GM15510 (cell line): ENCODE measurements around the gene CPSF3.

Experiments
- POLR2A ChIP-seq: IDR thresholded peaks from 3 replicates; pipeline ENCODE4 v1.6.1; 2011; ENCODE audit warnings: borderline replicate concordance; ENCODE audit not compliant: insufficient read length; ENCODE audit errors: extremely low read depth

The CPSF3 gene

DNA sequence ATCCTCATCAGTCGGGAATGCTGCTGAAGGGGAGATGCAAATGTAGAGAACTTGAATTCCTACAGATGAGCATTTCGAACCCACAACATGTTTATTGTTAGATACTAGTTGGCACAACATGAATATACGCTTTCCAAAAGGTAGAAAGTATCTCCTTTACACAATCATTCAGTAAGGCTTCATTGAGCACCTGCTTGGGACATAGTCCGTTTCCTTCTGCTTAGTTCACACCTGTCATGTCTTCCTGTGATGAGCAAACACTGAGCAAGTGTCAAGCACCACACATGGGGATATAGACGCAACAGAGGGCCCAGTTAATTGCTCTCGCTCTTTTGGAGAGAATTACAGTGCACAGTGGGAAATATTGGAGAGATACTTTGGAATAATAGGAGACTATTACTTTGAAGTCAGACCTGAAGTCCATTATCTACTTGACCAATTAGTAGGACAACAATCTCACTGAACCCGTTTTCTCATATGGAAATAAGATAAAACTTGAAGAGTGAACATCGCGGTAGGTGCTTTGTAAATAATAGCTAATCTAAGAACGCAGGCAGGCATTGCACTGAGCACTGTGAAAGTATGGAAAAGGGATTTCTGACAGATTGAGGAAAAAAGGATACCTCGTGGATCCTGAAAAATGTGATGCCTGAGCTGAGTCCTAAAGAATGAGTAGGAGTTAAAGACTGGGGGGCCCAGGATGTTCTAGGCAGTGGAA is 1.2 kb downstream of the CPSF3 start:
- no peak for TF ChIP-seq POLR2A

DNA sequence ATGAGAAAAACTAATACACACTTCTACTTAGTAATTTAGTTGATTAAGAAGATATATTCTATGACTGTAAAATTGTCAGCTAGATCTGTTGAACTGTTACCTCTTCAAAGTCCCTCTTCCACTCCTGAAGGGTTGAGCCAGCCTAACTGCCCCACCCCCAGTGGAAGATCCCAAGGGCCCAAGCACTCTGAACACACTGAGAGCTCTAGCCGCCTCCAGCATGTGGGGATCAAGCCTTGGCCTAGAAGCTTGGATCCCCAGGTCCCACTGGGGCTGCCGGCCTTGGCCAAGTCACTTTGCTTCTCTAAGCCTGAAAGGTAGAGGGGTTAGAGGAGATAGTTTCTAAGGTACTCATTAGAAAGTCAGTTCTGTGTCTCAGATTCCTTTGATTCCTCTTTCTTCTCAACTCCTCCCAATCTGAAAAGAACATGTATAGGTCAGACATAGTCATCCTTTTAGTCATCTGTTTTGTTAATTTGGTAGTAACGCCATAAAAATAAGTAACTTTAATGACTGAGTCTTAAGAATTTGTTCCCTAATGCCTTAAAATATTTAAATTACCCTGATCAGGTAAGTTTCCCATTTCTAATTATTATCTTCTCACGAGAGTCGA is 5.6 kb downstream of the CPSF3 start:
- TF ChIP-seq POLR2A, result no peak

DNA sequence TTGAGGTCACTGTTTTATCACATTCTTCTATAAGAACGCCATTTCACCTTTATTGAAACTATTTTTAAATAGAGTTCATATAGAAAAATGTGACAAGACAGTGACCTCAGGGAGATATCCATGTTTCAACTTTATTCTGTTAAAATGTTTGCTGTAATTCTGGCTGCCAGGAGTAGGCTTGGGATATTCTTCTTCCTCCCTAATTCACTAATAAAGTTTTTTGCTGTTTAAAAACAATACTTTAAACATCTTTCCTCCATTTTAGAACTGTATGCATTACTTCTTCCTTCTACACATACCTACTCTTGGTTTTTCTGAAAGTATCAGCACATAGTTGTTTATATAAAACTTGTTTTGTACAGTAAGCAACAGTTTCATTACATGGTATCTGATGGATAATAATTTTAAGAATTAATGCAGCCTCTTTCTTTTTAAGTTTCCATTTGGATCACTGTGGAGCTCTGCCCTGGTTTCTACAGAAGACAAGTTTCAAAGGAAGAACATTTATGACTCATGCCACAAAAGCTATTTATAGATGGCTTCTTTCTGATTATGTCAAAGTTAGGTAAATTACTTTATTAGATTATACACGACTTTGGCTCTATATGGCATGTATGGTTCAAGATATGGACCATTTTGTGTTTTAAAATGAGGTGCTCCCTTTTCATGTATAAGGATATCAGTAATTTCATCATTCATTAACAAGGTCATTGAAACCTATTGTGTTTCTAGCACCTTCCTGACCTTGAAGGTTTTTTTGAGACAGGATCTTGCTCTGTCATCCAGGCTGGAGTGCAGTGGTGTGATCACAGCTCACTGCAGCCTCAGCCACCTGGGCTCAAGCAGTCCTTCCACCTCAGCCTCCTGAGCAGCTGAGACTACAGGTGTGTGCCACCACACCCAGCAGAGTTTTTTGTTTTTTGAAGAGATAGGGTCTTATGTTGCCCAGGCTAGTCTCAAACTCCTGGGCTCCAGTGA is 7.2 kb downstream of the CPSF3 start:
- no peak for TF ChIP-seq POLR2A

DNA sequence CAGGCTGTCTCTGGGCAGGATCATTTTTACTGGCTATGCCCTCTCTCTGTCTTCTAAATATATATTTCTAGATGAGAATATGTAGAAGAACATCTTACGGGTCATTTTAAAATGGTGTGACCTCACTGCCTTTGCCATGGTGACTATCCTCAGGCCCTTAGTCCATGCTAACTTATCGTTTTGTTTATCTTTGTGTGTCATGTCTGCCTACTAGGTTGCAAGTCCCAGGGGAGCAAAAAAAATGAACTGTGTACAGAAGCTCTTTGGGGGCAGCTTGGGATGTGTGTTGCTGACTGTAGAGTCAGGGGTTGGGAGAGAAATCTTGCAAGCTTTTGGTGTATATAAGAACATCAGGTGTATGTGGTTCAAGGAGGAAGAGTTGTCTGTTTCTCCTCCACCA is 11.0 kb downstream of the CPSF3 start:
- no peak for TF ChIP-seq POLR2A

DNA sequence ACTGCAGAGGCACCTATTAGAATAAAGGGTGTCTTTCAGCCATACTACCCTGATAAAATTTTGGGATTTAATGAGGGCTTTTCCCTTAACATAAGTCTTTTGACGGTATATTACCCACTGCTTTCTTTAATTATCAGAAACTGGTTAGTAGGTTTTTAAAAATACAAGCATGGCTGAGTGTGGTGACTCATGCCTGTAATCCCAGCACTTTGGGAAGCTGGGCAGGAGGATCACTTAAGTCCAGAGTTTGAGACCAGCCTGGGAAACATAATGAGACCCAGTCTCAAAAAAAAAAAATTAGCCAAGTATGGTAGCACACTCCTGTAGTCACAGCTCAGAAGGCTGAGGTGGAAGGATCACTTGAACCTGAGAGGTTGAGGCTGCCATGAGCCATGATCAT is 16.1 kb downstream of the CPSF3 start:
- TF ChIP-seq POLR2A, result no peak

DNA sequence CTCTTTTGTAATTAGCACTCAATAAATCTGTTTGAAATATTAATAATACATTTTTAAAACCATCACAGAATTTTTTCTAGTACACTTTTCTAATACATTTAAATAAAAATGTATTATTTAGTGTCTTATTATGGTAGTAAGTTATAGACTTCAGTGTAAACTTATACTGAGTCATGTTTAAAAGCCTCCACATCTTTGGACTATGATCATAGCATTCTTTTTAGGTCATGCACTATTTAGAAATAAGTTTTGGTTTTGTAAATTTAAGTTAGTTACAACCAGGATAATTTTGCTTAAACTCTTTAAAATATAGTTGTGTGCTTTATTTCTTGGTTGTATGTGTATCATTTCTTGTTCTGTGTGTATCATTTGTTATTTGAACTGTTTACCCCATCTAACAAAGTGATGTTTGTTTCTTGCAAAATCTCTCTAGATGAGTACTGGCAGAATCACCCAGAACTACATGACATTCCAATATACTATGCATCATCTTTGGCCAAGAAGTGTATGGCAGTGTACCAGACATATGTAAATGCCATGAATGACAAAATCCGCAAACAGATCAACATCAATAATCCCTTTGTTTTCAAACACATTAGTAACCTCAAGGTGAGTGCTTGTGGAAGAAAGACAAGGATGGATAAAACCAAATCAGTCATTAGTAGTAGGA is 16.7 kb downstream of the CPSF3 start:
- TF ChIP-seq POLR2A, result no peak

DNA sequence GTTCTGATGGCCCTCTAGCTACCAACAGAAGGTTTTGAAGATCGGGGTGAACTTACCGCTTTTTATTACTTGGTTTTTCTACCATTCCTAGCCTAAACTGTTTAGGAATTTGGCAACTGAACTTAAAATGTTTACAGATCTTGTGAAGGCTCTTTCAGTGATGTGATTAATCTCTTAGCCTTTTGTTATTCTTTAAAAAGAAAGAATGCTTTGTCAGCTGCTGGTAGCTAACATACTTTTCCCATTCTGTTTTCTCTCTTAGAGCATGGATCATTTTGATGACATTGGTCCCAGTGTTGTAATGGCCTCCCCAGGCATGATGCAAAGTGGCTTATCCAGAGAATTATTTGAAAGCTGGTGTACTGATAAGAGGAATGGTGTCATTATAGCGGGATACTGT is 18.1 kb downstream of the CPSF3 start:
- no peak for TF ChIP-seq POLR2A

DNA sequence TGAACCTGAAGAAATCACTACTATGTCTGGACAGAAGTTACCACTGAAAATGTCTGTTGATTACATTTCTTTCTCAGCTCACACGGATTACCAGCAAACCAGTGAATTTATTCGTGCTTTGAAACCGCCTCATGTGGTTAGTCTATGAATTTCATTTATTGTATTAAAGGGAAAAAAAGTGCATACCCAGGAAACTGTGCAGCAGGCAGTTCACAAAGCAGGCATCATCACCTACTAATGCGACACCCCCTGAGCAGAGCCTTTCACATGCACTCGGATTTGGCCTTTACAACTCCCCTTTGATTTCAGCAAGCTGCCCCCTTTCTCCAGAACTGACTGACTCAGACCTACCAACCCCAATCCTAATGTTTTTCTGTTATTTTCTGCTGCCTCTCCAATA is 20.1 kb downstream of the CPSF3 start:
- no peak for TF ChIP-seq POLR2A

DNA sequence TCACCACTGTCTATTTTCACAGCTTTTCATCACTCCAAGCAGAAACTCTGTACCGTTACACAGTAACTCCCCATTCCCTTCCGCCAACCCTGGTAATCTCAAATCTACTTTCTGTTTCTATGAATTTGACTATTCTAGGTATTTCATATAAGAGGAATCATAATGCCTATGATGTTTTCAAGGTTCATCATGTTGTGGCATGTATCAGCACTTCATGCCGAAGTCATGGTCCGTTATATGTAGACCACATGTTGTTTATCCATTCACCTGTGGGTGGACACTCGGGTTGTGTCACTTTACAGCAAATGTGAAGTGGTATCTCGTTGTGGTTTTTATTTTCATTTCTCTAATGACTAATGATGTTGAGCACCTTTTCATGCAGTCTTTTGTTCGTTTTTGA is 21.6 kb downstream of the CPSF3 start:
- no peak for TF ChIP-seq POLR2A

DNA sequence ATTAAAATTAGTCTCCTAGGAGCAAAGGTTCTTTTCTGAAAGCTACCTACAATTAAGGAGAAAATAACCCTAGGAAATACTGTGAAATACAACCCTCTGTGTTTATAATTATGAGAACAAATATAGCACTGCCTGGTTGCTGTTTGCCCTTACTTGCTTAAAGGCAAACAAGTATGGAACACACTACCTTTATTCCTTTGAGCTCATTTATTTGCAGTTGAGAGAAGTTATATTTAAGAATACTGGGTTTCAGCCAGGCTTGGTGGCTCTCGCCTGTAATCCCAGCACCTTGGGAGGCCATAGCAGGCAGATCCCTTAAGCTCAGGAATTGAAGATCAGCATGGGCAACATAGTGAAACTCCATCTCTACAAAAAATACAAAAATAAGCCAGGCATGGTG is 27.8 kb downstream of the CPSF3 start:
- no peak for TF ChIP-seq POLR2A

DNA sequence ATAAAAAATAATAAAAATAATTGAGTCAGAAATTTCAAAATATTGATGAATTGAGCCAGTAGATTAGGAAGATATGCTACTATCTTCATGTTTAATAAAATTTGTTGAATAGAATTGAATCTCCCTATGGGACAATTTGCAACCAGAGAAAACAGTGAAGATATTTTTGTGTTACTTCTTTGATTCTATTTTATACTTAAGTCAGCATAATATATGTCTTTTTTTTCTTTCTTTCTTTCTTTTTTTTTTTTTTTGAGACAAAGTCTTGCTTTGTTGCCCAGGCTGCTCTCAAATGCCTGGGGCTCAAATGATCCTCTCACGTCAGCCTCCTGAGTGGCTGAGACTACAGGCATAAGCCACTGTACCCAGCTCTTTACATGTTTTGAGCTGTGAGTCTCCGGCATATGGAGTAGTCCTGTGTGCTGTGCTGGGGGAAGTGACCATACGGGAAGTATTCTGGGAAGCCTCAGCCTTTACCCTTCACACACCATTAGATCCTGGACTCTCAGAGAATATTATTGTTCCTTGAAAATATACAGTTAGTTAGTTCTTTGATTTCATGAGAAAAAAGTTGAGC is 37.1 kb downstream of the CPSF3 start:
- TF ChIP-seq POLR2A, result no peak

DNA sequence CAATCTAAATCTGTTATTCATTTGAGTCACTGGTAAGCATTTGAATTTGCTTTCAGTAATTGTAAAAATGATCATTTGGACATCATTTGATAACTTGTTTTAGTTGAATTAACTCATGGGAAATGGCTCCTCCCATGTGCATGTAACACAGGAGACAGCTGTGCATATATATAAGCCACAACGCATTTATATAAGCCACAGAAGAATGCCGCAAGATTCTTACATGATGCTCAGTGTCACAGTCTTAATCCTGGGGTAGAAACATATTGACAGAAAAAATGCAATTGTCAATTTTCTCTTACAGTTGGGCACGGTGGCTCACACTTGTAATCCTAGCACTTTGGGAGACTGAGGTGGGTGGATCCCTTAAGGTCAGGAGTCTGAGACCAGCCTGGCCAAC is 37.6 kb downstream of the CPSF3 start:
- no peak for TF ChIP-seq POLR2A

DNA sequence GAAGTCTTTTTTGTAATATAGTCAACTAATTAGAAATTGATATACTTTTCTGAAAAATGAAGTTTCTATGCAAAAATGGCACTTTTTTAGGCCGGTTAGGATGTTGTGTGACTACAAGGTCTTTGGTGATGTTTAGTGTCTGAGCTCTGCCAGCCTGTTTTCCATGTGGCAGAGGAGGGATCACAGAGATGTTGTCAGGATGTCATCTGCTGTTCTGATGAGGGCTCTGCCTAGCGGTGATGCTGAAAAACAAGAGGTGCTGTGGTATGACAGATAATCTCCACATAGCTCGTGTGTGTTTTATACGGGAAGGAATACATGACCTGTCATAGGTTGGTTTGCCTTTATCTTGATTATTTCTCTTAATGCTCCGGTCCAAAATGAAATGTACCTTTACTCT is 38.9 kb downstream of the CPSF3 start:
- TF ChIP-seq POLR2A, result no peak

DNA sequence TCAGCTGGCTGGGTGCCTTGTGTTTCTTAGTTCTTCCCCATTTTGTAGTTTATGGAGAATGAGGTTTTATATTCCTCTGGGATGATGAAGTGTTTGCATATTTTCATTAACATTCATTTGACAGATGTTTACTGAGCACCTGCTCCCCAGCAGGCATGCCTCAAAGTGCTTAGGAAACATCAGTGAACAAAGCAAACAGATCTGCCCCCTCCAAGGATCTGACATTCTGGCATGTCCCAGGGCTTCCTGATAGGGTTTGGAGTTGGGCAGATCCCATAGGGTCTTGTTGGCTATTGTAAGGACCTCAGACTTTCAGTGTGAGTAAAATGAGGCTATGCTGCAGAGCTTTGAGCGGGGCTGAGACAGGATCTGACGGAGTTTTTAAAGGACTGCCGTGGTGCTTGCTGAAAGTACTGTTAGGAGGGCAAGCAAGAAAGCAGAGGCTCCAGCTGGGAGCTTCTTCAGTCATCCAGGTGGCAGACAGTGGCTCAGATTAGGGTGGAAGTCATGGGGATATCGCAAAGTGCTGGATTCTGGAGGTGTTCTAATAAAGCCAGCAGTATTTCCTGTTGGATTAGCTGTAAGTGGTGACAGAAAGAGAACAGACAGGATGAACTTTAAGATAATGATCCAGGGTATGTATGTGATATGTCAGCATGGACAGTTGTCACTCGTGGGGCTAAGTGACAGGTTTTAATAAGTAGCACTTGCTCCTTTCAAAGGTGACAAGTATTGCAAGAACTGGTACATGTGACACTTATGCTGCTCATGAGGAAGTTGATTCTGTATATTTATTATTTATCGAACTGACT is 39.6 kb downstream of the CPSF3 start:
- TF ChIP-seq POLR2A, result no peak

DNA sequence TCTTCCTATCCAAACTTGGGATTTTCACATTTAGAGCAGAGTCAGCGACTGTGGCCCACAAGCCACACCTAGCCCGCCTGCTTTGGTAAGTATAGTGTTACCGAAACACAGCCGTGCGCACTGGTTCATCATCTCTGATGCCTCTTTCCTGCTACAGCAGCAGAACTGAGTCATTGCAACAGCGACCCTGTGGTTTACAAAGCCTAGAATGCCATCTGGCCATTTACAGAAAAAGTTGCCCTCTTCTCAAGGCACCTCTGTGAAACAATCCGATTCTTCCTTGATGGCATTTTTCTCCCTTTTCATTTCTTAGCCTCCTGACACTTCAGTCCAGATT is 40.2 kb downstream of the CPSF3 start:
- no peak for TF ChIP-seq POLR2A

DNA sequence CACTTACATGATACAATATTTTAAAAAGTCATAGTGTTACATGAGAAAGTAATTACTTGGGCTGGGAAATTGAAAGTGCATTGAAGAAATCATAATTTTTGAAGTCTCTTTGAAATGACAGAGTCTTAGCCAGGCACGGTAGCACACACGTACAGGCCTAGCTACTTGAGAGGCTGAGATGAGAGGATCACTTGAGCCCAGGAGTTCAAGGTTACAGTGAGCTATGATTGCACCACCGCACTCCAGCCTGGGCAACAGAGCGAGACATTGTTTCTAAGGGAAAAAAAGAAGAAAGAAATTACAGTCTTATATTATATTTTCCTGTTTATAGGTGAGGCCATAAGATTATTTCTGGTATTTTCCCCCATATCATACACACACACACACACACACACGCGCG is 41.7 kb downstream of the CPSF3 start:
- TF ChIP-seq POLR2A, result no peak
